ENCODE data around the gene MRPL34.

The MRPL34 gene

GRCh38 chr19:17347361-17347760 lies 41.7 kb downstream of the MRPL34 start:
- no peak for DNase-seq

- no peak for DNase-seq
Measured at GRCh38 chr19:17347877-17348276, 42.2 kb downstream of the MRPL34 start.

- DNase-seq, result peak in 1 of 2 experiments; percentile 53
Measured at GRCh38 chr19:17348700-17349099, 43.0 kb downstream of the MRPL34 start.

GRCh38 chr19:17351815-17352435 lies 46.3 kb downstream of the MRPL34 start:
- no peak for DNase-seq

- peak in 1 of 2 experiments; percentile 21 for DNase-seq
Measured at GRCh38 chr19:17352608-17353280, 47.1 kb downstream of the MRPL34 start.

- no peak for DNase-seq
Measured at GRCh38 chr19:17353386-17353785, 47.7 kb downstream of the MRPL34 start.

Data from NCI-H446 (cell line).